Measurements from ENCODE around the gene UQCC2.

The UQCC2 gene

GRCh38 chr6:33688451-33689147, 22.9 kb downstream of the UQCC2 start:
- no peak for DNase-seq

GRCh38 chr6:33688006-33688405, 23.5 kb downstream of the UQCC2 start:
- no peak for DNase-seq

- no peak for DNase-seq
Observed at GRCh38 chr6:33686981-33687975, 24.2 kb downstream of the UQCC2 start.

GRCh38 chr6:33686225-33686924, 25.1 kb downstream of the UQCC2 start:
- DNase-seq: no peak

GRCh38 chr6:33685411-33686224, 25.9 kb downstream of the UQCC2 start:
- DNase-seq: no peak

- DNase-seq: no peak
Observed at GRCh38 chr6:33684983-33685382, 26.5 kb downstream of the UQCC2 start.

- DNase-seq: no peak
Observed at GRCh38 chr6:33684428-33684896, 27.0 kb downstream of the UQCC2 start.

- DNase-seq: no peak
Observed at GRCh38 chr6:33683576-33684427, 27.7 kb downstream of the UQCC2 start.

GRCh38 chr6:33683051-33683571, 28.4 kb downstream of the UQCC2 start:
- peak; percentile 48 to 87 for DNase-seq

GRCh38 chr6:33682341-33682740, 29.2 kb downstream of the UQCC2 start:
- no peak for DNase-seq

GRCh38 chr6:33679761-33680160, 31.7 kb downstream of the UQCC2 start:
- DNase-seq: no peak

- no peak for DNase-seq
Observed at GRCh38 chr6:33678932-33679490, 32.5 kb downstream of the UQCC2 start.

GRCh38 chr6:33678233-33678931, 33.1 kb downstream of the UQCC2 start:
- DNase-seq: no peak

GRCh38 chr6:33677689-33678088, 33.8 kb downstream of the UQCC2 start:
- DNase-seq: no peak

GRCh38 chr6:33677143-33677660, 34.3 kb downstream of the UQCC2 start:
- DNase-seq: no peak

GRCh38 chr6:33676416-33677142, 34.9 kb downstream of the UQCC2 start:
- DNase-seq: no peak

GRCh38 chr6:33675968-33676367, 35.5 kb downstream of the UQCC2 start:
- DNase-seq: no peak

GRCh38 chr6:33673851-33674250, 37.6 kb downstream of the UQCC2 start:
- DNase-seq: no peak

- no peak for DNase-seq
Observed at GRCh38 chr6:33672808-33673207, 38.7 kb downstream of the UQCC2 start.
